Activated CD4-positive, alpha-beta T cell treated with anti-CD3 and anti-CD28 coated beads for 4 hours (primary cell): ENCODE data around the gene PITPNM2.

Experiments used
- DNase-seq, 2 donors: peaks; one replicate each; pipeline ENCODE4 v3.0.0-alpha.2; 2020

The PITPNM2 gene

GRCh38 chr12:123143736-123144461, 7.0 kb downstream of the PITPNM2 start:
- DNase-seq, result no peak

- DNase-seq, result no peak
Observed at GRCh38 chr12:123142921-123143735, 7.8 kb downstream of the PITPNM2 start.

GRCh38 chr12:123142518-123142840, 8.4 kb downstream of the PITPNM2 start:
- DNase-seq, result no peak

GRCh38 chr12:123141615-123142517, 9.0 kb downstream of the PITPNM2 start:
- no peak for DNase-seq

GRCh38 chr12:123140676-123141614, 9.9 kb downstream of the PITPNM2 start:
- no peak for DNase-seq

DNA sequence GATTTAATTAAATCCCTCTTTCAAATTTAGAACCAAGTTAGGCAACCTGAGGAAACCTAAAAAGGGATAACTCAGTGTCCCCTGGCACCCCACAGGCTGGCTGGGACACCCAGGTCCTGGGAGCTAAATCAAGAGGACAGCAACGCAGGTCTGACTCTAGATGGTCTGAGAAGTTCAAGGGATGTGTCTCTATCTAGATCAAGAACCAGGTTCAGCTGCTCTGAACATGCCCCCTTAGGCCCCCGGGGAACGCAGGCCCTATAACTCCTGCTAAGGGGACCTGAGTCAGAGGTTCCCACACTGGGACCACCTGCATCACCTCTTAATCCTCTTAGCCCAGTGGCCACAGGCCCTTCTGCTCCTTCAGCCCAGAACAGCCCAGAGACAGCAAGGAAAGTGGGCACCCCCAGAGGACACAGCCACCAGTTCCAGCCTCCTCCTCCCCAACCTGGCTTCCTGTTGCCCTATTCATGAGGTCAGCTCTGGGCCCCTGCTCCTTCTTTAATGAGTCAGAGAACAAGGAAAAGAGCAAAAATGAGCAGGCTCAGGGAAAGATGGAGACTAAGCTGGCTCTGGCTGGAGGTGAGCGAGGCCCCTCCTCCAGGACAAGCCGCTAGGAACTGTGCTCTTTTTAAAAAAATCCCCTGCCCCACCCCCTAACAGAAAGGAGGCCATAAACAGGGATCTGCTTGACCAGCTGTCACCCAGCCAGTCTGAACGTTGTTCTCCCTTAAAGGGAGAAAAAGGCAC, 10.8 kb downstream of the PITPNM2 start:
- DNase-seq, result no peak

GRCh38 chr12:123135688-123136087, 15.2 kb downstream of the PITPNM2 start:
- DNase-seq, result no peak

DNA sequence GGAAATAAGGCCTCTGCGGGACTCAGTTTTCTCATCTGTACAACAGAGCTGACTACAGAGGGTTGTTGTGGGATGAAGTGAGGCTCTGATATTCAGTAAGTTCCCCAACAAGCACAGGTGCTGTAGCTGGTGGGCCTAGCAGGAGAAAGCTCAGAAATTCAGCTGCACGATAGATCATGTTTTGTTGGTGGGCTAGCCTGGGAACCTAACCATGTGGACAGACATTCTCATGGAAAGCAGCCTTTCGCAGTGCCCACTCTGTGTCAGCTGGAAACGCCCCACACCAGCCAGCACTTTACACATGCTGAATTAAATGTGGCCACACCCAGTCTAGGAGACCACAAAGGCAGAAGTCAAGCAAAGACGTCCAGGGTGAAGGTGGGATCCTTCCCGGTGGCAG, 16.1 kb downstream of the PITPNM2 start:
- DNase-seq, result no peak

DNA sequence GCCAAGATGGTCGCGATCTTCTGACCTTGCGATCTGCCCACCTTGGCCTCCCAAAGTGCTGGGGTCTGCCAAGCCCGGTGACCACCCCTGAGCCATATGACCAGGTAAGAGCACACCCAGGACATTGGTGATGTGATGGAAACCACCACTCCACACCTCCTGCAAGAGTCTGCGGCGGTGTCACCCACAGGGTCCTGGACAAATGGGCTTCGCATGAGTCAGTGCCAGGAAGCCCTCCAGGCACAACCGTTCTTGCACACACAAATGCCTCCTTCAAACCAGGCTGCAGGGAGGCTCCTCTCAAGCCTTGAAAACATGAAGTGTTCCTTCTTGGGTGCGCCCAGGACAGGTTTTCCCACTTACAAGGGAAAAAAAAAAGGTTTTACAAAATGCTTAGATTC, 16.6 kb downstream of the PITPNM2 start:
- no peak for DNase-seq

- no peak for DNase-seq
Observed at GRCh38 chr12:123133701-123134100, 17.2 kb downstream of the PITPNM2 start.

- DNase-seq, result no peak
Observed at GRCh38 chr12:123132951-123133619, 17.8 kb downstream of the PITPNM2 start.

DNA sequence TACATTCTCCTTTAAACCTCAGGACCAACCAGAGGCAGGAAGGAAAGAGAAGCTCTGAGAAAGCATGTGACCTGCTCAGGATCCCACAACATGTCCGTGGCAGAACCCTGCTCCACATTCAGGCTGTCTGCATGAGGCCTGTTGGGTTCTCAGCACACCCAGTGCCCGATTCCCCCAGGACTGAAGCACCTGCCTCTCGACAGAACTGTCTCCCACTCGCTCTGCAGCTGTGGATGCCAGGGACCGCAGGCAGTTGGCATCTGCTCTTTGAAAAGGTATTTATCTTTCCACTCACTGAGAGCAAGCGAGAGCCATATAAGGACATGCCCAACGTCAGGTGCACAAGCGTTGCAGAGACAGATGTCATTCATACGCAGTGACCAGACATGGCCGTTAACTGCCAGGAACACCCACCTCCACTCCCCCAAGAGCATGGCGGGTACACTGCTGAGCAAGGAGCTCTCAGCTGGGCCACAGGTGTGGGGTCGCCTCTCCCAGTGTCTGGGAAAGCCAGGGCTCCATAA, 18.9 kb downstream of the PITPNM2 start:
- DNase-seq, result peak in 1 of 2 donors; percentile 16

DNA sequence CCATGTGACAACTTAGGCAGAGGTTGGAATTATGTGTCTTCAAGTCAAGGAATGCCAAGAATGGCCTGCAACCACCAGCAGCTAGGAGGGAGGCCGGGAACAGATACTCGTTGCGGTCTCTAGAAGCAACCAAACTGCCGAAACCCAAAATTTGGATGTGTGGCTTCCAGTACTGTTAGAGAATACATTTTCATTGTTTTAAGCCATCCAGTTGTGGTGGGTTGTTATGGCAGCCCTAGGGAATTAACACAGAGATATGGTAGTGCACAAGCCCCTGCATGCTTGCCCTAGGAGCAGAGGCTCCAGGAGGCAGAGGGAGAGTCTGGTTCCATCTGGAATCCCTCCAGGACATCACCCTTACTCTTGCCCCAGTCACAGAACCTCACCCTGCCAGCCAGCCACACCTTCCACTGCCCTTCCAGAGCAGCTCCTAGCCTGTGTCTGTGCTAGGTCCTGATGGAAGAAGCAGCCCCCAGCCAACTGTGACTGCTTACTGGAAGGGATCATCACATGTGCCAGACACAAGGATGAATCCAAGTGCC, 19.5 kb downstream of the PITPNM2 start:
- DNase-seq, result no peak

GRCh38 chr12:123129621-123130020, 21.3 kb downstream of the PITPNM2 start:
- no peak for DNase-seq

GRCh38 chr12:123127182-123127495, 23.8 kb downstream of the PITPNM2 start:
- no peak for DNase-seq

- DNase-seq, result no peak
Observed at GRCh38 chr12:123126294-123127181, 24.4 kb downstream of the PITPNM2 start.

DNA sequence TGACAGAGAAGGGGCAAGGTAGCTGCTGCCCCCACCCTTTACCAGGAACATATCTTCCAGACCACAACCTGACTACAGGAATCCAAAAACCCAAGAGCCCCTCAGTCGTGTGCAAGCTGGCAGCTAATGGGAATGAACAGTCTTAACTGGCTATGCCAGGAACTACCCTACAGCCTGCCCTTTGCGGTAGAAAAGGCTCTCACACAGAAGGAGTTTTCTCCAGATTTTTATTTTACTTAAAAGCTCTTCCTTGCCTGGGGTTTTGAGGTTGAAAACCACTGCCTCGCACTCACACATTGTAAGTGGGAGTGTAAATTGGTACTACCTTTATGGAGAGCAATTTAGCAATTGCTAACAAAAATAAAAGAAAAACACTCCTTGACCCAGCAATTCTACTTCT, 28.3 kb downstream of the PITPNM2 start:
- no peak for DNase-seq

- no peak for DNase-seq
Observed at GRCh38 chr12:123121670-123122069, 29.2 kb downstream of the PITPNM2 start.

- DNase-seq, result no peak
Observed at GRCh38 chr12:123120452-123121166, 30.3 kb downstream of the PITPNM2 start.
